Measurements from ENCODE around the gene FUT2.

The FUT2 gene

GRCh38 chr19:48734625-48735024 lies 38.9 kb downstream of the FUT2 start:
- Histone ChIP-seq H3K9me3 (ENCODE audit: insufficient read depth, low read depth, low read length) (no peaks in the 10 kb centered on the region), H3K4me3 (ENCODE audit: low read length, poor library complexity, severe bottlenecking) (no peak overlapping the region), H3K9ac (ENCODE audit: low read depth, low read length, poor library complexity, severe bottlenecking) (no peak overlapping the region), H3K36me3 (ENCODE audit: insufficient read depth, low read length) (no peaks in the 10 kb centered on the region), H3K4me2 (ENCODE audit: low read depth, low read length, poor library complexity, severe bottlenecking) (no peak overlapping the region), H3K27me3 (ENCODE audit: insufficient read depth, low read length, poor library complexity, severe bottlenecking) (no peaks in the 10 kb centered on the region), H2AFZ (ENCODE audit: low read length) (no peak overlapping the region), H3K4me1 (ENCODE audit: insufficient read depth, low read length, poor library complexity, severe bottlenecking) (peaks cover 9% of the 10 kb centered on the region), H4K20me1 (ENCODE audit: insufficient read depth, low read length, poor library complexity, severe bottlenecking) (no peaks in the 10 kb centered on the region), H3F3A (ENCODE audit: low read depth) (no peaks in the 10 kb centered on the region), H3K79me2 (ENCODE audit: insufficient read depth, low read length) (no peaks in the 10 kb centered on the region), H3K9me2 (replicated peaks; ENCODE audit: low read depth, low read length) (no peaks in the 10 kb centered on the region)
- TF ChIP-seq EZH2phosphoT487 (IDR thresholded peaks at IDR 0.05; ENCODE audit: borderline replicate concordance) (no peak), CTCF (conservative IDR thresholded peaks at IDR 0.05; ENCODE audit: low read length) (no peak)

- H4K20me1 ChIP-seq (ENCODE audit: insufficient read depth, low read length, poor library complexity, severe bottlenecking): no peaks in the 10 kb centered on the region
- no peaks in the 10 kb centered on the region for H3K36me3 ChIP-seq (ENCODE audit: insufficient read depth, low read length)
- TF ChIP-seq CTCF (conservative IDR thresholded peaks at IDR 0.05; ENCODE audit: low read length) (no peak), EZH2phosphoT487 (IDR thresholded peaks at IDR 0.05; ENCODE audit: borderline replicate concordance) (no peak)
- H2AFZ ChIP-seq (ENCODE audit: low read length): no peak overlapping the region
- H3K79me2 ChIP-seq (ENCODE audit: insufficient read depth, low read length): no peaks in the 10 kb centered on the region
- no peaks in the 10 kb centered on the region for H3K9me2 ChIP-seq (replicated peaks; ENCODE audit: low read depth, low read length)
- H3K27me3 ChIP-seq (ENCODE audit: insufficient read depth, low read length, poor library complexity, severe bottlenecking): no peaks in the 10 kb centered on the region
- H3F3A ChIP-seq (ENCODE audit: low read depth): no peaks in the 10 kb centered on the region
- H3K4me2 ChIP-seq (ENCODE audit: low read depth, low read length, poor library complexity, severe bottlenecking): no peak overlapping the region
- H3K4me3 ChIP-seq (ENCODE audit: low read length, poor library complexity, severe bottlenecking): no peak overlapping the region
- H3K4me1 ChIP-seq (ENCODE audit: insufficient read depth, low read length, poor library complexity, severe bottlenecking): peaks cover 12% of the 10 kb centered on the region
- no peak overlapping the region for H3K9ac ChIP-seq (ENCODE audit: low read depth, low read length, poor library complexity, severe bottlenecking)
- H3K9me3 ChIP-seq (ENCODE audit: insufficient read depth, low read depth, low read length): no peaks in the 10 kb centered on the region
These were observed 39.4 kb downstream of the FUT2 start for GRCh38 chr19:48735031-48735615.

GRCh38 chr19:48737360-48737998 lies 41.7 kb downstream of the FUT2 start:
- Histone ChIP-seq H2AFZ (ENCODE audit: low read length) (no peak overlapping the region), H3K4me1 (ENCODE audit: insufficient read depth, low read length, poor library complexity, severe bottlenecking) (peaks cover 16% of the 10 kb centered on the region), H3K4me3 (ENCODE audit: low read length, poor library complexity, severe bottlenecking) (no peak overlapping the region), H3K36me3 (ENCODE audit: insufficient read depth, low read length) (no peaks in the 10 kb centered on the region), H3K4me2 (ENCODE audit: low read depth, low read length, poor library complexity, severe bottlenecking) (no peak overlapping the region), H3F3A (ENCODE audit: low read depth) (no peaks in the 10 kb centered on the region), H3K9me3 (ENCODE audit: insufficient read depth, low read depth, low read length) (no peaks in the 10 kb centered on the region), H4K20me1 (ENCODE audit: insufficient read depth, low read length, poor library complexity, severe bottlenecking) (no peaks in the 10 kb centered on the region), H3K9ac (ENCODE audit: low read depth, low read length, poor library complexity, severe bottlenecking) (no peak overlapping the region), H3K9me2 (replicated peaks; ENCODE audit: low read depth, low read length) (no peaks in the 10 kb centered on the region), H3K27me3 (ENCODE audit: insufficient read depth, low read length, poor library complexity, severe bottlenecking) (no peaks in the 10 kb centered on the region), H3K79me2 (ENCODE audit: insufficient read depth, low read length) (no peaks in the 10 kb centered on the region)
- TF ChIP-seq CTCF (conservative IDR thresholded peaks at IDR 0.05; ENCODE audit: low read length) (no peak), EZH2phosphoT487 (IDR thresholded peaks at IDR 0.05; ENCODE audit: borderline replicate concordance) (no peak)

Data from Loucy (cell line).